ENCODE results near the gene SLC7A5. TPM values are rescaled to one million over a fixed set of nuclear protein-coding genes. Genes with fewer than 3 reads are reported as not detected.
"Not testable (repeated sequence)": the region's sequence is repeated elsewhere in the genome, so short reads cannot be mapped to it uniquely, and the experiment has no call there.

SLC7A5 gene
- polyA plus RNA-seq, 2 of the 4 experiments (the other 2 are of a cell fraction): 265 to 972 TPM

GRCh38 chr16:87828071-87828906 is 41.0 kb downstream of the SLC7A5 start:
- ATAC-seq (0 out of 6 replicates have a peak, but pooled peaks of 1 of the 2 experiments have one; percentile 0), DNase-seq (ENCODE audit: low read depth in 1 of 2, low spot score in 1 of 2) (peak in 1 of 2 experiments; percentile 81), FAIRE-seq (no peak)
- WGBS (ENCODE audit: missing lambda C conversion rate): 53% methylated on average over 14 of the region's 20 CpGs
- Histone ChIP-seq H3K4me3 (no peak overlapping the region), H3K4me1 (peaks cover 98% of the 10 kb centered on the region), H3K9me3 (no peaks in the 10 kb centered on the region), H3K4me2 (peak overlapping the region; percentile 51; the same call in 2 of the 3 replicates), H3K27ac (peak overlapping the region; percentile 97 to 99)
- CTCF ChIA-PET: interaction anchor here (0.7 to 30.2 kb wide), 13 partner anchors 9 to 60 kb away, joined by 3 to 417 read pairs (median 4); no protein-coding TSS in a partner anchor
- TF ChIP-seq HOXA7 (CRISPR knock-in tag; IDR thresholded peaks at IDR 0.05) (peak; percentile 20; the same call in 1 of the 2 replicates), PBX3 (IDR thresholded peaks at IDR 0.05) (peak; percentile 32), SMC3 (IDR thresholded peaks at IDR 0.05) (no peak; the same call in 2 of the 3 replicates), TP53 (CRISPR knock-in tag; IDR thresholded peaks at IDR 0.05) (0 out of 2 replicates have a peak, but pooled peaks have one; percentile 12), HOXB5 (CRISPR knock-in tag; IDR thresholded peaks at IDR 0.05) (no peak), NFE2L2 (conservative IDR thresholded peaks at IDR 0.05; ENCODE audit: low read length) (no peak), MAZ (IDR thresholded peaks at IDR 0.05; ENCODE audit: borderline replicate concordance, low read depth, low read length) (0 out of 2 replicates have a peak, but pooled peaks have one; percentile 33), RARB (CRISPR knock-in tag; IDR thresholded peaks at IDR 0.05) (0 out of 2 replicates have a peak, but pooled peaks have one; percentile 44), TFCP2L1 (CRISPR knock-in tag; IDR thresholded peaks at IDR 0.05) (peak; percentile 82), NR3C1 (IDR thresholded peaks at IDR 0.05) (no peak), POLR2AphosphoS2 (conservative IDR thresholded peaks at IDR 0.05; ENCODE audit: low read length) (peak; percentile 91), SREBF2 (IDR thresholded peaks at IDR 0.05) (no peak), JUN (IDR thresholded peaks at IDR 0.05) (peak; percentile 45 to 79; a peak in 3 of 5 replicates), CHD4 (IDR thresholded peaks at IDR 0.05; ENCODE audit: borderline replicate concordance) (no peak), FOSB (CRISPR knock-in tag; IDR thresholded peaks at IDR 0.05) (peak; percentile 80)
- POLR2A ChIA-PET: interaction anchor here (1.2 to 6.3 kb wide), 5 partner anchors 12 to 49 kb away, joined by 3 to 52 read pairs (median 11); no protein-coding TSS in a partner anchor

- WGBS (ENCODE audit: missing lambda C conversion rate): 51% methylated on average over 7 of the region's 7 CpGs
- not testable (repeated sequence) for H3K9me3 ChIP-seq; H3K4me3 ChIP-seq; DNase-seq (ENCODE audit: low read depth in 1 of 2, low spot score in 1 of 2); FAIRE-seq
- H3K4me2 ChIP-seq: 0 out of 3 replicates have a peak overlapping the region, but pooled peaks have one; percentile 2
- H3K4me1 ChIP-seq: peaks cover 91% of the 10 kb centered on the region
- ATAC-seq: peak in 1 of 2 experiments; percentile 0; a peak in 3 of 6 replicates
- peak overlapping the region; percentile 97 to 99 for H3K27ac ChIP-seq
- TF ChIP-seq PBX3 (IDR thresholded peaks at IDR 0.05) (peak; percentile 0; the same call in 1 of the 2 replicates), EP300 (IDR thresholded peaks at IDR 0.05) (0 out of 5 replicates have a peak, but pooled peaks of 1 of the 2 experiments have one; percentile 5), POLR2AphosphoS2 (conservative IDR thresholded peaks at IDR 0.05; ENCODE audit: low read length) (peak; percentile 32; the same call in 1 of the 2 replicates), GATA3 (IDR thresholded peaks at IDR 0.05; ENCODE audit: borderline replicate concordance) (0 out of 2 replicates have a peak, but pooled peaks have one; percentile 32), CEBPB (IDR thresholded peaks at IDR 0.05) (peak in 1 of 2 experiments; percentile 9; a peak in 1 of 4 replicates), HOXA7 (CRISPR knock-in tag; IDR thresholded peaks at IDR 0.05) (peak; percentile 18; the same call in 1 of the 2 replicates), JUN (IDR thresholded peaks at IDR 0.05) (peak in 1 of 2 experiments; percentile 1; a peak in 2 of 5 replicates), BCL3 (IDR thresholded peaks at IDR 0.05) (0 out of 3 replicates have a peak, but pooled peaks have one; percentile 12)
- CTCF ChIA-PET: interaction anchor here (1.0 to 30.2 kb wide), 11 partner anchors 9 to 58 kb away, joined by 3 to 417 read pairs (median 5); no protein-coding TSS in a partner anchor
- POLR2A ChIA-PET: interaction anchor here (2.5 to 6.3 kb wide), 3 partner anchors 21 to 48 kb away, joined by 11 to 52 read pairs (median 19); no protein-coding TSS in a partner anchor
These were observed 41.8 kb downstream of the SLC7A5 start for GRCh38 chr16:87827588-87827915.

All from A549 (cell line).